KMS-11 (cell line): ENCODE measurements around the gene RNF151.
"Not testable (repeated sequence)": the region's sequence is repeated elsewhere in the genome, so short reads cannot be mapped to it uniquely, and the experiment has no call there.

ENCODE experiments used
- H2AFZ ChIP-seq: fragments of 200-600 bp; sonication (generic); 2 replicates; pipeline ENCODE4 v1.6.1; 2016; ENCODE audit warnings: antibody characterized with exemption, mixed run types, low read depth
- H3K27ac ChIP-seq: fragments of 200-600 bp; sonication (generic); 2 replicates; pipeline ENCODE4 v1.6.1; 2016; ENCODE audit warnings: mild to moderate bottlenecking, mixed run types
- H3K27me3 ChIP-seq: fragments of 200-600 bp; sonication (generic); 2 replicates; pipeline ENCODE4 v1.6.1; 2017; ENCODE audit warnings: mild to moderate bottlenecking, low read depth, mixed run types, moderate library complexity; ENCODE audit not compliant: insufficient read depth
- H3K36me3 ChIP-seq: fragments of 200-600 bp; sonication (generic); 2 replicates; pipeline ENCODE4 v1.6.1; 2017; ENCODE audit warnings: mild to moderate bottlenecking, mixed run types; ENCODE audit not compliant: insufficient read depth
- H3K4me1 ChIP-seq: fragments of 200-600 bp; sonication (generic); 2 replicates; pipeline ENCODE4 v1.6.1; 2016; ENCODE audit warnings: mild to moderate bottlenecking, low read depth, mixed run types; ENCODE audit not compliant: poor library complexity, severe bottlenecking
- H3K4me2 ChIP-seq: fragments of 200-600 bp; sonication (generic); 2 replicates; pipeline ENCODE4 v1.7.0; 2016; ENCODE audit warnings: mild to moderate bottlenecking, mixed run types
- H3K4me3 ChIP-seq: fragments of 200-600 bp; sonication (generic); IDR thresholded peaks from 2 replicates; pipeline ENCODE4 v1.6.1; 2017; ENCODE audit warnings: low read depth, low read length, mixed read lengths; ENCODE audit not compliant: insufficient read depth
- H3K79me2 ChIP-seq: fragments of 200-600 bp; sonication (generic); 2 replicates; pipeline ENCODE4 v1.6.1; 2016; ENCODE audit warnings: low read depth, mixed run types; ENCODE audit not compliant: insufficient read depth
- H3K9ac ChIP-seq: fragments of 200-600 bp; sonication (generic); 2 replicates; pipeline ENCODE4 v1.6.1; 2016; ENCODE audit warnings: mild to moderate bottlenecking, mixed run types
- H4K20me1 ChIP-seq: fragments of 200-600 bp; sonication (generic); 2 replicates; pipeline ENCODE4 v1.6.1; 2016; ENCODE audit warnings: mild to moderate bottlenecking, mixed run types; ENCODE audit not compliant: insufficient read depth
- TF ChIP-seq, protein P1 (sequence below): fragments of 200-600 bp; sonication (generic); conservative IDR thresholded peaks from 2 replicates; pipeline ENCODE4 v1.6.1; 2017; ENCODE audit warnings: low read depth, mild to moderate bottlenecking, antibody characterized with exemption, low read length, moderate library complexity, mixed read lengths

Gene RNF151

DNA sequence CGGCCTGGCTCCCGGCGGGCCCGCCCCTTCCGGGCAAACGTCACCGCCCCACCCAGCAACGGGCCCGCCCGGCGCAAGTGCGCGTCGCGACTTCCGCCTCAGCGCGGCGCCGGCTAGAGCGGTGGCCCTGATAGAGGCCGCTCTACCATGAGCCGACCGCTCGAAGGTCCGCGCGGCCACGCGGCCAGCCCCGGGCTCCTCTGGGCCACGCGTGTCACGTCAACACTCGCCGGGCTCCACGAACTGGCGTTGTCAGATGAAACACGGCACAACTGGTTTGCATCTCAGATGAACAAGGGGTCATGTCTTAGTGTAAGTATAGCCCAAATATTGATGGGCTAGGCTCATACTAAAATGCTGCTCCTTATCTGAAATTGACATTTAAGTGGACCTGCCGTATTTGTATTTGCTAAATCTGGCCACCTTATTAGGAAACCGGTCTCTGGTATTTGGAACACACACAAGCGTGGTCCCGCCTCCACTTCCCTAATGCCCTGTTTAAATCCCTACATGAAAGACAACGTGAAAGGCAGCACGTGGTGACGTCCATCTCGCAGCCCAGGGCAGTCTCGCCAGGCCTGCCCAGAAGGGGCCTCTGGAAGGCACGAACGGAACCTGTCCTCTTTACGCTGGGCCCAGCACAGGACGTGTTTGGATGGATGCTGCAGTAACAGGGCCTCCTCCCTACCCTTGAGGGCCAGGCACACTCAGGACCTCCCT is 43.3 kb downstream of the RNF151 start, which contains the start of gene ZNF598:
ZNF598 (minus strand) TSS at position 31 of the 720 bp plus-strand sequence.
- peaks cover 43% of the 10 kb centered on the region for H3K79me2 ChIP-seq
- H3K36me3 ChIP-seq, result no peaks in the 10 kb centered on the region
- H3K9ac ChIP-seq, result peak within 1 kb of the TSS; percentile 87
- H3K4me1 ChIP-seq, result peaks cover 23% of the 10 kb centered on the region
- H2AFZ ChIP-seq, result peak within 1 kb of the TSS; percentile 76
- H3K4me3 ChIP-seq, result peak within 1 kb of the TSS; percentile 56
- peak within 1 kb of the TSS; percentile 96 for H3K4me2 ChIP-seq
- H3K27ac ChIP-seq, result peak within 1 kb of the TSS; percentile 61
- TF ChIP-seq, protein P1, sequence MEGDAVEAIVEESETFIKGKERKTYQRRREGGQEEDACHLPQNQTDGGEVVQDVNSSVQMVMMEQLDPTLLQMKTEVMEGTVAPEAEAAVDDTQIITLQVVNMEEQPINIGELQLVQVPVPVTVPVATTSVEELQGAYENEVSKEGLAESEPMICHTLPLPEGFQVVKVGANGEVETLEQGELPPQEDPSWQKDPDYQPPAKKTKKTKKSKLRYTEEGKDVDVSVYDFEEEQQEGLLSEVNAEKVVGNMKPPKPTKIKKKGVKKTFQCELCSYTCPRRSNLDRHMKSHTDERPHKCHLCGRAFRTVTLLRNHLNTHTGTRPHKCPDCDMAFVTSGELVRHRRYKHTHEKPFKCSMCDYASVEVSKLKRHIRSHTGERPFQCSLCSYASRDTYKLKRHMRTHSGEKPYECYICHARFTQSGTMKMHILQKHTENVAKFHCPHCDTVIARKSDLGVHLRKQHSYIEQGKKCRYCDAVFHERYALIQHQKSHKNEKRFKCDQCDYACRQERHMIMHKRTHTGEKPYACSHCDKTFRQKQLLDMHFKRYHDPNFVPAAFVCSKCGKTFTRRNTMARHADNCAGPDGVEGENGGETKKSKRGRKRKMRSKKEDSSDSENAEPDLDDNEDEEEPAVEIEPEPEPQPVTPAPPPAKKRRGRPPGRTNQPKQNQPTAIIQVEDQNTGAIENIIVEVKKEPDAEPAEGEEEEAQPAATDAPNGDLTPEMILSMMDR, result no peak; the same call in 1 of the 2 replicates
- H4K20me1 ChIP-seq, result peaks cover 15% of the 10 kb centered on the region
- no peaks in the 10 kb centered on the region for H3K27me3 ChIP-seq

DNA sequence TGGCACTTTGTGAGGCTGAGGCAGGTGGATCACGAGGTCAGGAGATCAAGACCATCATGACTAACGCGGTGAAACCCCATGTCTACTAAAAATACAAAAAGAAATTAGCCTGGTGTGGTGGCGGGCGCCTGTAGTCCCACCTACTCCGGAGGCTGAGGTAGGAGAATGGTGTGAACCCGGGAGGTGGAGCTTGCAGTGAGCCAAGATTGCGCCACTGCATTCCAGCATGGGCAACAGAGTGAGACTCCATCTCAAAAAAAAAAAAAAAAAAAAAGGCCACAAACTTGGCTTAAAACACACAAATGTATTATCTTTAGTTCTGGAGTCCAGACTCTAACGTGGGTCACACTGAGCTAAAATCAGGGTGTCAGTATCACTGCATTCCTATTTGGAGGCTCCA is 45.1 kb downstream of the RNF151 start:
- Histone ChIP-seq H4K20me1 (peaks cover 12% of the 10 kb centered on the region), H3K4me1 (peaks cover 23% of the 10 kb centered on the region), H3K79me2 (peaks cover 27% of the 10 kb centered on the region)
- not testable (repeated sequence) for H3K27ac ChIP-seq, H2AFZ ChIP-seq, H3K27me3 ChIP-seq, H3K36me3 ChIP-seq, H3K9ac ChIP-seq, H3K4me2 ChIP-seq, H3K4me3 ChIP-seq

DNA sequence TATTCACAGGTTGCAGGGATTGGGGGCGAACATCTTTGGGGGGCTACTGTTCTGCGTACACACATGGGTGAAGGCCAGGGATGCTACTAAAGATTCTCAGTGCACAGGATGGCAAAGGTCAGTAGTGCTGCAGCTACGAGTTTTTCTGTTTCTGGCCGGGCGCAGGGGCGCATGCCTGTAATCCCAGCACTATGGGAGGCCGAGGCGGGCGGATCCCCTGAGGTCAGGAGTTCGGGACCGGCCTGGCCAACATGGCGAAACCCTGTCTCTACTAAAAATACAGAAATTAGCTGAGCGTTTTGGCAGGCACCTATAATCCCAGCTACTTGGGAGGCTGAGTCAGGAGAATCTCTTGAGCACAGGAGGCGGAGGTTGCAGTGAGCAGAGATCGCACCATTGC is 46.9 kb downstream of the RNF151 start:
- H3K79me2 ChIP-seq, result peaks cover 9% of the 10 kb centered on the region
- TF ChIP-seq, protein P1, result no peak

DNA sequence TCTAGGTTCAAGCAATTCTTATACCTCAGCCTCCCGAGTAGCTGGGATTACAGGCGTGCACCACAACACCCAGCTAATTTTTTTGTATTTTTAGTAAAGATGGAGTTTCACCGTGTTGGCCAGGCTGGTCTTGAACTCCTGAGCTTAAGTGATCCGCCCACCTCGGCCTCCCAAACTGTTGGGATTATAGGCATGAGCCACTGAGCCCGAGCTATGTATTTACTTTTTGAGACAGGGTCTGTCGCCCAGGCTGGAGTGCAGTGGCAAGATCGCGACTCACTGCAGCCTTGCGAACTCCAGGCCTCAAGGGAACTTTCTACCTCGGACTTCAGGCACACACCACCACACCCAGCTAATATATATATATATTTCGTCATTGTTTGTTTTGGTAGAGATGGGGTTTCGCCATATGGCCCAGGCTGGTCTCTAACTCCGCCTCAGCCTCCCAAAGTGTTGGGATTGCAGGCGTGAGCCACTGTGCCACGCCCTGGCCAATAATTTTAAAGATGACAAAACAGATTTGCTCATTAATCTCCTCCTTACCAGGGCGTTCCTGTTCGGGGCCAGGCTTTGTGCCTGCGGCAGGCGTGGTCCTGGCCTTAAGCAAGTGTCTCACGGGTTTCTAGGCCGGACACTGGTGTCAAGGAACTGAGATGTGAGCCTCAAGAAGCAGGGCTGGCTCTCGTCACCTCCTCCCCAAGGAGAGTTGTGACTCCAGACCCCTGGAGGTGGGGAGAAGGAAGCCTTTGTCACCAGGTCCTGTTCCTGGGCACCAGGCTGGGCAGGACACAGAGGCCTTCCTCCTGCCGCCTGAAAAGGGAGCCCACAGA is 48.7 kb downstream of the RNF151 start:
- TF ChIP-seq, protein P1, result no peak
- Histone ChIP-seq H3K4me1 (peaks cover 5% of the 10 kb centered on the region), H2AFZ (no peak overlapping the region), H3K27me3 (no peaks in the 10 kb centered on the region; the same call in 1 of the 2 replicates), H3K9ac (no peak overlapping the region), H3K79me2 (no peaks in the 10 kb centered on the region), H3K4me3 (no peak overlapping the region), H3K4me2 (no peak overlapping the region), H3K27ac (no peak overlapping the region), H3K36me3 (no peaks in the 10 kb centered on the region), H4K20me1 (no peaks in the 10 kb centered on the region)

More for the DNA sequence above, 46.9 kb downstream of the RNF151 start:
- Histone ChIP-seq H3K4me1 (peaks cover 5% of the 10 kb centered on the region), H4K20me1 (0 out of 2 replicates have a peak, but pooled peaks cover under 1% of the 10 kb centered on the region), H3K9ac (no peak overlapping the region), H3K27ac (no peak overlapping the region), H3K36me3 (no peaks in the 10 kb centered on the region), H2AFZ (no peak overlapping the region), H3K4me3 (no peak overlapping the region), H3K27me3 (no peaks in the 10 kb centered on the region), H3K4me2 (no peak overlapping the region)
